AG08396 (cell line): ENCODE data around the gene SLC24A4.

Source experiments
- DNase-seq: peaks from one replicate; pipeline ENCODE4 v3.0.0; 2012; ENCODE audit warnings: low spot score, mixed read lengths

SLC24A4 gene

DNA sequence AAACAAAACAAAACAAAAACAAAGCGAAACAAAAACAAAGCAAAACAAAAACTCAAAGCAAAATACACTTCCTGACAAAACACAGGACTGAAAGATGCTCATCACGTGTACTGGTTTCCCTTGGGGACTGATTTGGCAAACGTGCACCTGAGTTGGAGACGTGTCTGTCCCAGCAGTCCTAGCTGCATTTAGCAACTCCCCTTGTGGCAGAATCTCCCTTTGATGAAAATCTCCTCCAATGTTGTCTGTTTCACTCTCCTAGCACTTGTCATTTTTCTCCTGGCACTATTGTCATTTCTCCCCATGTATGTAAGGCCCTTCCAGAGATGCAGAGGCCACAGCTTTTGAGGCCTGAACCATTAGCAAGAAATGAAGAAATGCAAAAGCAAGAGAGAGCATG lies 6.8 kb upstream of the SLC24A4 start:
- DNase-seq, result no peak

GRCh38 chr14:92316937-92317336 lies 6.0 kb upstream of the SLC24A4 start:
- DNase-seq, result no peak

GRCh38 chr14:92317511-92317910 lies 5.5 kb upstream of the SLC24A4 start:
- DNase-seq, result peak; percentile 52

DNA sequence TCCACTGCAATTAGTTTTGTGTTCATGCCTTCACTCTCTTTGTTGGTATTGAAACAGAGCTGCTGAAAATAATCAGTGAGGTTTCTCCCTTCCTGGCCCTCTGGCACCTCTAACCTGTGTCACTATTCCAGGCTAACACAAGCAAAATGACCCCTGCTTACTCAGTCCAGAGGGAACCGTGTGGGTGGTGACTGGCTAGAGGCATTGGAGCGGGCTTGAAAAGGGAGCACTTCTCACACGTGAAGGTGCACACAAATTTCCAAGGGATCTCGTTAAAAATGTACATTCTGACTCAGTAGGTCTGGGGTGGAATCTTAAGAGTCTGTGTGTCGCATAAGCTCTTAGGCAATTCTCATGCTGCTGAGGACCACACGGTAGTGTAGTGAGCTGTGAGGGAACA lies 1.3 kb upstream of the SLC24A4 start:
- DNase-seq, result no peak

- no peak for DNase-seq
These were observed 449 bp upstream of the SLC24A4 start for GRCh38 chr14:92322516-92322915.

DNA sequence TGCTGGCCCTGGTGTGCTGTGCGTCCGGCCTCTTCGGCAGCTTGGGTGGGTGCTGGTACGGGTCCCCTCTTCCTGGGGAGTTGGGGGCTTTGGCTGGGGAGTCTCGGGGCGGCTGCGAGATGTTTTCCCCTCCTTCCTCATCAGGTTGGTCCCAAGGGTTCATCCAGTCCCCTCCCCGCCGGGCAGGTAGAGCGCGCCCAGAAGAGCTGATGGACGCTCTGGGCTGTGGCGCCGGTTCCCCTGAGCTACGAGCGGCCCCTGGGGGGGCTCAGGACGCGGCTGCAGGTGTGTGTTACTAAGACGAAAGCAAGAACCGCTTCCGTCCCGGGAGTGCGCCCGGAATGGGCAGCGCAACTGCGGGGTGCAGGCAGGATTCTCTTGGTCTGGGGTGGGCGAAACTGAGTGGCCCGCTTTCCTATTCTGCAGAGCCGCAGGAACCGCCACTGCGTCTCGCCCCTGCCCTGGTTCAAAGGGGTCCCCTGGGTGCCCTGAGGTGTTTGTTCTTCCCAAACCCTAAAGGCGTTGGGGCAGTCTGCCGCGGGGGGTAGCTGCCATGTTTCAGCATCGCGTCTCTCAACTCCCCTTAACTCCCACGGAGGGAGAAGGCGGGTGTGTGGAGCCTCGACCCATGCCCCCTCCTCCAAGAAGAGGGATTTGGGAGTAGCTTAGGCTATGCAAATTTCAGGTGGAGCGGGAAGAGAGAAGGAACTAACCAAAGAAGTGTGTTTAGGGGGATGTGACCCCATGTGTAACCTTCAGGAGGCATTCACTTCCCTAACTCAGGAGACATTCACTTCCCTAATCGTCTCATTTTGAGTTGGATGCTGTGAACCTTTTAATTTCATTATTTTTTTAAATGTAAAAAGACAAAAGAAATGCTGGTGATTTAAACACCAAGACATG lies 1.2 kb downstream of the SLC24A4 start:
- DNase-seq, result no peak

- DNase-seq, result no peak
These were observed 2.9 kb downstream of the SLC24A4 start for GRCh38 chr14:92325835-92326234.

- no peak for DNase-seq
These were observed 5.8 kb downstream of the SLC24A4 start for GRCh38 chr14:92328664-92329255.

DNA sequence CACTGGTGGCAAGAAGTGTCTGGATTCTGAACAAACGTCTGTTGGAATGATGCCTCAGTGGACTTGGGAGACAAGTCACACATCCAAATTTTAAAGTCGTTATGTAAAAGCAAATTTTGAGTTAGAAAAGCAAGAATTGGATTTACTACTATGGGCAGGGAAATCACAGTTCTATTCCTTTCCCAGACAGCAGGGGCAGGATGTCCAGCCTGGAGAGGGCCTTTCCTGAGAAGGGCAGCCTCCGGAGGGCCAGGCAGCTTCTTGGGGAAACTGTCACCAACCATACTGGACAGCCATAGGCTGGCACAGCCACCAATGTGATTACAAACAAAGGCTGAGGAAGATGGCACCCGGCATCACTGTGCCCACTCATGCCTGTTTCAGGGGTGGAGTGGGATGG lies 11.1 kb downstream of the SLC24A4 start:
- DNase-seq, result no peak

DNA sequence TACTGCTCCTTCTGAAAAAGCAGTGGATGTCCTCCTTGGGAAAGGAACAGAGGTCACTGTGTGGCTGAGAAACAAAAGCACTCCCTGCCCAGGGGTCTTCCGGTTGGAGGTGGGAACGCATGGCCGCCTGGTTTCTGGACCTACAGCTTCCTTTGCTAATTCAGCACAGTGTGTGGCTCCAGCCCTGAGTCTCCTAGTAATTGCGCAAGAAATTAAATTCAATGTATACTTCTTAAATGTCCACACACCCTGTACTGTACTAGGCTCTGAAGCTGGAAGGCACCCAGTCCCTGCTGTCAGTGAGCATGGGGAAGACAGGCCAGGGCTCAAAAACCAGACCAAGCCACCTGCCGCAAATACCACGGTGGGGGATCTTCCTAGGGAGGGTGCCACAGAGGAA lies 13.4 kb downstream of the SLC24A4 start:
- no peak for DNase-seq

DNA sequence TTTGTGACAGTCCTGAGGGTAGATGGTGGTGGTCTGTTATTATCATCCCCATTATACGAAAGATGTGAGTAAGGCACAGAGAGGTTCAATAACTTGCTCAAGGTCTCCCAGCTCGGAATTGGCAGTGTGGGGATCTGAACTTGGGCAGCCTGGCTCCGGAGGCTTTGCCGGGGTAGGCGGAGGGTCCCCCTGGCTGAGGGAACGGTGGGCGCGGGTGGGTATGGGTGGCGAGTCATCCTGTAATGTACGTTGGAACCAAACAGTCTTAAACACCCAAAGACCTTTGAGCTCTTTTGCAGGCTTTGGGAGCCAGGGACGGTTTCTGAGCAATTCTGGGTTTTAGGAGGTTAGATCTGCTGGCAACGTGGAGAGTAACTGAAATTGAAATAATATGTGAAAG lies 16.5 kb downstream of the SLC24A4 start:
- DNase-seq, result no peak

GRCh38 chr14:92340071-92340470 lies 17.1 kb downstream of the SLC24A4 start:
- no peak for DNase-seq

- no peak for DNase-seq
These were observed 18.0 kb downstream of the SLC24A4 start for GRCh38 chr14:92340931-92341330.

GRCh38 chr14:92341791-92342190 lies 18.8 kb downstream of the SLC24A4 start:
- no peak for DNase-seq

DNA sequence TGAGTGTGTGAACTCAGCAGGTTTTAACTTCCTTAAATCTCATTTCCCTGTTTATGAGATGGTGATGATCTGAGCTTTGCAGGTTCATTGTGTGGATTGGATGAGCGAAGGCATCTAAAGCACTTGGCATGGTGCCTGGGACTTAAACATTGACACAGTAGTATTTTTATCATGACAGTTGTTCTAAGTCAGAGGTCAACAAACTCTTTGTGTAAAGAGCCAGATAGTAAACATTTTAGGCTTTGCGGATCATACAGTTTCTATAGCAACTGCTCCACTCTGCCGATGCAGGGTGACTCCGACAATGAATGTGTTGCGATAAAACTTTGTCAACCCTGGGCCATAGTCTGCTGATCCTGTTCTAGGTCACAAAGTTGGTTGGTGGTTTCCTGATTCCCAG lies 25.2 kb downstream of the SLC24A4 start:
- no peak for DNase-seq

GRCh38 chr14:92351750-92352149 lies 28.8 kb downstream of the SLC24A4 start:
- no peak for DNase-seq

DNA sequence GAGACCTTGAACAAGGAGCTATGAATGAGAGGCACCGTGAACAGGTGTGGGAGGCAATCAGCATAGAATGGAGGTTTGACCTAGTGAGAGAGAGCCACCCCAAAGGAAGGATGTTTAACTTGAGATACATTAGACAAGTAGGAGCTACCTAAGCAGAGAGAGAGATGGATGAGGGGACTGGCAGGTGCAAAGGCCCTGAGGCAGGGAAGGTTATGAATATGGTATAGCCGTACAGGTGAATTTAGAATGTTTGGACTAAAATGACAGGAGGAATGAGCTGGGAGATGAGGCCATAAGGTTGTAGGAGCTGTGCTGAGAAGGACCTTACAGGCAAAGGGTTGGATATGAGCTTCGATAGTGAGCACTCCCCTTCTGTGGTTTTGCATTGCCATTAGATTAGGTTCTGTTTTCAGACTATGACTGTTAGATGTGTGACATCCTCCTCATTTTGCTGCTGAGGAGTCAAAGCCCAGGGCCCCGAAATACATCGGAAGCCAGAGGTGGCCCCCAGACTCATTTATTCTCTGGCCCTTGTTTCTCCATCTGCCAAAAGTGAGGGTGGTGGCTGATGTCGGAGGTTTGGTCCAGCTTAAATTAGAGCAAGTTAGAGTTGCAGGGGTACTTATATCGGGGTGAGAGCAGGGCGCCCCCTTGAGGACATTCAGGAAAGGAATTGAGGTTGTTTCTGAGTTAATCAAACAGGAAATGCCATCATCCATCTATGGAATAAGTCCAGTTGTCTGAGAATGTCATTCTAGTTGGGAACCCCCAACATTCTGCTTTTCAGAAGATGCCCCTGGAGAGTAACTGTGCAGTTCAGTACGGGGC lies 29.4 kb downstream of the SLC24A4 start:
- DNase-seq, result no peak

- no peak for DNase-seq
These were observed 30.5 kb downstream of the SLC24A4 start for GRCh38 chr14:92353447-92353846.

- DNase-seq, result no peak
These were observed 33.7 kb downstream of the SLC24A4 start for GRCh38 chr14:92356677-92357076.

GRCh38 chr14:92360651-92361370 lies 37.8 kb downstream of the SLC24A4 start:
- no peak for DNase-seq

DNA sequence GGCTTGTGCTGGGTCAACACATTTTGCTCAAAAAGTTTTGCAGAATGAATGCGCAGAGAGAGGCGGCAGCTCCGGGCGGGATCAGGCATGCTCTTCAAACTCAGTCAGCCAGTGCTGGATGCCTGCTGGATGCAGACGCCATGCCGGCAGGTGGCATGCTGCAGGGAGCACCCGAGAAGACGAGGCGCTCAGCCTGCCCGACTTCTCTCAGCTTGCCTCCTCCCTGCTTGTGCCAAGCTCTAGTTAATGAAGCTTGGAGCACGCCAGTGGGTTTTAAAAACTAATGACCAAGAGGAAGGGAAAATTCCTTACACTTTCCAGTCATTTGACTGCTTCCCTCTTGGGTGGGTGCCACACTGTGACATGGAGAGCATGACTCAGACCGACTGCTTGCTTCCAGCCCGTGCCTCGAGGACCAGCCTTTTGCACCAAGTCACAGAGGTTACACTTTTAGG lies 39.8 kb downstream of the SLC24A4 start:
- peak; percentile 73 for DNase-seq

GRCh38 chr14:92366237-92366636 lies 43.3 kb downstream of the SLC24A4 start:
- DNase-seq, result no peak
